ENCODE measurements around the gene CCDC80.

CCDC80 gene

GRCh38 chr3:112656043-112656442 lies 15.1 kb upstream of the CCDC80 start:
- H3K27me3 ChIP-seq (ENCODE audit: insufficient read depth, low read length) = no peaks in the 10 kb centered on the region
- no peak overlapping the region for H3K9ac ChIP-seq (ENCODE audit: low read length)
- H3K79me2 ChIP-seq (ENCODE audit: insufficient read depth, low read length) = no peaks in the 10 kb centered on the region
- no peaks in the 10 kb centered on the region for H3F3A ChIP-seq (ENCODE audit: insufficient read depth, low read length)
- no peaks in the 10 kb centered on the region for H3K4me1 ChIP-seq (ENCODE audit: insufficient read depth, low read length, severe bottlenecking)
- TF ChIP-seq EZH2 (IDR thresholded peaks at IDR 0.05; ENCODE audit: borderline replicate concordance, low read length) (no peak), CTCF (IDR thresholded peaks at IDR 0.05; ENCODE audit: low read length) (no peak)
- no peaks in the 10 kb centered on the region for H3K9me3 ChIP-seq (ENCODE audit: low read length)
- H3K36me3 ChIP-seq (ENCODE audit: insufficient read depth, low read length) = no peaks in the 10 kb centered on the region
- H3K4me3 ChIP-seq (ENCODE audit: low read depth, low read length, poor library complexity, severe bottlenecking) = no peak overlapping the region
- H3K9me2 ChIP-seq (ENCODE audit: low read depth, low read length) = no peaks in the 10 kb centered on the region
- H3K4me2 ChIP-seq (ENCODE audit: low read length) = no peak overlapping the region
- H4K20me1 ChIP-seq (ENCODE audit: insufficient read depth, low read length) = no peaks in the 10 kb centered on the region
- no peak overlapping the region for H2AFZ ChIP-seq (ENCODE audit: low read length)
- H3K27ac ChIP-seq (ENCODE audit: low read depth, low read length, poor library complexity, severe bottlenecking) = no peak overlapping the region

GRCh38 chr3:112654979-112655378 lies 14.0 kb upstream of the CCDC80 start:
- no peak overlapping the region for H3K4me3 ChIP-seq (ENCODE audit: low read depth, low read length, poor library complexity, severe bottlenecking)
- H3K27me3 ChIP-seq (ENCODE audit: insufficient read depth, low read length) = no peaks in the 10 kb centered on the region
- H3F3A ChIP-seq (ENCODE audit: insufficient read depth, low read length) = no peaks in the 10 kb centered on the region
- H3K4me2 ChIP-seq (ENCODE audit: low read length) = no peak overlapping the region
- H3K9me2 ChIP-seq (ENCODE audit: low read depth, low read length) = no peaks in the 10 kb centered on the region
- H3K36me3 ChIP-seq (ENCODE audit: insufficient read depth, low read length) = no peaks in the 10 kb centered on the region
- no peak overlapping the region for H3K27ac ChIP-seq (ENCODE audit: low read depth, low read length, poor library complexity, severe bottlenecking)
- TF ChIP-seq CTCF (IDR thresholded peaks at IDR 0.05; ENCODE audit: low read length) (no peak), EZH2 (IDR thresholded peaks at IDR 0.05; ENCODE audit: borderline replicate concordance, low read length) (no peak)
- H3K4me1 ChIP-seq (ENCODE audit: insufficient read depth, low read length, severe bottlenecking) = no peaks in the 10 kb centered on the region
- no peaks in the 10 kb centered on the region for H3K9me3 ChIP-seq (ENCODE audit: low read length)
- H4K20me1 ChIP-seq (ENCODE audit: insufficient read depth, low read length) = no peaks in the 10 kb centered on the region
- no peaks in the 10 kb centered on the region for H3K79me2 ChIP-seq (ENCODE audit: insufficient read depth, low read length)
- no peak overlapping the region for H3K9ac ChIP-seq (ENCODE audit: low read length)
- H2AFZ ChIP-seq (ENCODE audit: low read length) = no peak overlapping the region

- Histone ChIP-seq H3K4me2 (ENCODE audit: low read length) (no peak overlapping the region), H3K27ac (ENCODE audit: low read depth, low read length, poor library complexity, severe bottlenecking) (no peak overlapping the region), H2AFZ (ENCODE audit: low read length) (no peak overlapping the region), H3K4me3 (ENCODE audit: low read depth, low read length, poor library complexity, severe bottlenecking) (no peak overlapping the region), H3K9me2 (ENCODE audit: low read depth, low read length) (no peaks in the 10 kb centered on the region), H3K9ac (ENCODE audit: low read length) (no peak overlapping the region), H3K4me1 (ENCODE audit: insufficient read depth, low read length, severe bottlenecking) (no peaks in the 10 kb centered on the region), H4K20me1 (ENCODE audit: insufficient read depth, low read length) (no peaks in the 10 kb centered on the region), H3K36me3 (ENCODE audit: insufficient read depth, low read length) (no peaks in the 10 kb centered on the region), H3K27me3 (ENCODE audit: insufficient read depth, low read length) (no peaks in the 10 kb centered on the region), H3F3A (ENCODE audit: insufficient read depth, low read length) (no peaks in the 10 kb centered on the region), H3K9me3 (ENCODE audit: low read length) (no peaks in the 10 kb centered on the region), H3K79me2 (ENCODE audit: insufficient read depth, low read length) (no peaks in the 10 kb centered on the region)
- TF ChIP-seq CTCF (IDR thresholded peaks at IDR 0.05; ENCODE audit: low read length) (no peak), EZH2 (IDR thresholded peaks at IDR 0.05; ENCODE audit: borderline replicate concordance, low read length) (no peak)
Measured at GRCh38 chr3:112654492-112654891, 13.5 kb upstream of the CCDC80 start.

All from OCI-LY1 (cell line).